ENCODE measurements around the gene ALG11. TPM values are rescaled to one million over a fixed set of nuclear protein-coding genes. Genes with fewer than 3 reads are reported as not detected.

Gene ALG11
- total RNA-seq, 1 donor from 2014 or later, result 34.0 TPM

DNA sequence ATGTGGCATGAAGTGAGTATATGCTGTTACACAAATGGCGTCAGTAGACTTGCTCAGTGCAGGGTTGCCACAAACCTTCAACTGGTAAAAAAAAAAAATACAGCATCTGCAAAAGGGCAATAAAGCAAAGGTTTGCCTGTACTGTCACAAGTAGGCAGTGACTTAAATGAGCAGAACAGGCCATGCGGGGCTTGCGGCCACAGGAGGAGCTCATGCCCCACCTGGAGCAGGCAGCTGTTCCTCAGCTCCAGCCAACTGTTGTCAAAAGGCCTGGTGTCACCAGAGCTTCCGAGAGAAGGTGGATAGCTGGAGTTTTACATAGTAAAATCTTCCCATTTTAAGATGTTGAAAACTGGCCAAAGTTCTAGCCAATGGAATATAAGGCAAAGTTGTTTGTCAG lies 8.7 kb upstream of the ALG11 start:
- H3K27ac Mint-ChIP-seq (ENCODE audit: unreplicated experiment), result no peak overlapping the region
- H3K36me3 Mint-ChIP-seq (ENCODE audit: low read depth), result no peaks in the 10 kb centered on the region
- no peaks in the 10 kb centered on the region for H3K9me3 Mint-ChIP-seq
- H3K4me3 Mint-ChIP-seq, result no peak overlapping the region
- H3K27me3 Mint-ChIP-seq (ENCODE audit: low read depth), result peaks cover under 1% of the 10 kb centered on the region
- no peak for DNase-seq (ENCODE audit: low read depth, low spot score)
- H3K4me1 Mint-ChIP-seq, result peaks cover 6% of the 10 kb centered on the region
- TF ChIP-seq, protein P1, sequence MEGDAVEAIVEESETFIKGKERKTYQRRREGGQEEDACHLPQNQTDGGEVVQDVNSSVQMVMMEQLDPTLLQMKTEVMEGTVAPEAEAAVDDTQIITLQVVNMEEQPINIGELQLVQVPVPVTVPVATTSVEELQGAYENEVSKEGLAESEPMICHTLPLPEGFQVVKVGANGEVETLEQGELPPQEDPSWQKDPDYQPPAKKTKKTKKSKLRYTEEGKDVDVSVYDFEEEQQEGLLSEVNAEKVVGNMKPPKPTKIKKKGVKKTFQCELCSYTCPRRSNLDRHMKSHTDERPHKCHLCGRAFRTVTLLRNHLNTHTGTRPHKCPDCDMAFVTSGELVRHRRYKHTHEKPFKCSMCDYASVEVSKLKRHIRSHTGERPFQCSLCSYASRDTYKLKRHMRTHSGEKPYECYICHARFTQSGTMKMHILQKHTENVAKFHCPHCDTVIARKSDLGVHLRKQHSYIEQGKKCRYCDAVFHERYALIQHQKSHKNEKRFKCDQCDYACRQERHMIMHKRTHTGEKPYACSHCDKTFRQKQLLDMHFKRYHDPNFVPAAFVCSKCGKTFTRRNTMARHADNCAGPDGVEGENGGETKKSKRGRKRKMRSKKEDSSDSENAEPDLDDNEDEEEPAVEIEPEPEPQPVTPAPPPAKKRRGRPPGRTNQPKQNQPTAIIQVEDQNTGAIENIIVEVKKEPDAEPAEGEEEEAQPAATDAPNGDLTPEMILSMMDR (conservative IDR thresholded peaks at IDR 0.05), result no peak

DNA sequence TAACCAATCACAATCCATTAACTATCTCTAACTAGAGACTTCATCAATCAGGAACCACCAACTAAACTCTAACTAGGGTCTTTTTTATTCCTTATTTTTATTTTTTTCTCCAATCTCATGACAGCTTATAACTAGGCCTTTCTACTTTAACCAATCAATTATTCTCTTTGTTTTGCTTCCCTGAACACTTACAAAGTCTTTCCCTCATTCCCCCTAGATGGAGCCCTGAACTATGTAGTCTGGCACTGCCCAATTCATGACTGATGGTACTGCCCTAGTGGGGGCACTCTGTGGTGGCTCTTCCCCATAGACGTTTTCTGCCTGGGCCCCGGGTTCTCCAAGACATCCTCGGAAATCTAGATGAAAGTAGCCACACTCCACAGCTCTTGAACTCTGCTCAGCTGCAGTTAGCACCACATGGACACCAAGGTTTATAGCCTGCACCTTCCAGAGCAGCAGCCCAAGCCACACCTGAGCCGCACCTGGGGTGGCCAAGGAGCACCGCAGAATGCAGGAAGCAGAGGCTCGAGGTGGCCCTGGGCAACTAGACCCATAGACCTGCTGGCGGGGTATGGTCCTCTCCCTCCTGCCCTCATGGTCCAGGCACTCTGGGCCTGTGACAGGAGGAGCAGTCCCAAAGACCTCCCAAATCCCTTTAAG lies 7.6 kb upstream of the ALG11 start:
- Mint-ChIP-seq H3K4me3 (no peak overlapping the region), H3K9me3 (no peaks in the 10 kb centered on the region), H3K27me3 (ENCODE audit: low read depth) (peaks cover 4% of the 10 kb centered on the region), H3K4me1 (peaks cover 6% of the 10 kb centered on the region), H3K27ac (ENCODE audit: unreplicated experiment) (no peak overlapping the region), H3K36me3 (ENCODE audit: low read depth) (no peaks in the 10 kb centered on the region)
- no peak for DNase-seq (ENCODE audit: low read depth, low spot score)
- TF ChIP-seq, protein P1 (conservative IDR thresholded peaks at IDR 0.05), result no peak

DNA sequence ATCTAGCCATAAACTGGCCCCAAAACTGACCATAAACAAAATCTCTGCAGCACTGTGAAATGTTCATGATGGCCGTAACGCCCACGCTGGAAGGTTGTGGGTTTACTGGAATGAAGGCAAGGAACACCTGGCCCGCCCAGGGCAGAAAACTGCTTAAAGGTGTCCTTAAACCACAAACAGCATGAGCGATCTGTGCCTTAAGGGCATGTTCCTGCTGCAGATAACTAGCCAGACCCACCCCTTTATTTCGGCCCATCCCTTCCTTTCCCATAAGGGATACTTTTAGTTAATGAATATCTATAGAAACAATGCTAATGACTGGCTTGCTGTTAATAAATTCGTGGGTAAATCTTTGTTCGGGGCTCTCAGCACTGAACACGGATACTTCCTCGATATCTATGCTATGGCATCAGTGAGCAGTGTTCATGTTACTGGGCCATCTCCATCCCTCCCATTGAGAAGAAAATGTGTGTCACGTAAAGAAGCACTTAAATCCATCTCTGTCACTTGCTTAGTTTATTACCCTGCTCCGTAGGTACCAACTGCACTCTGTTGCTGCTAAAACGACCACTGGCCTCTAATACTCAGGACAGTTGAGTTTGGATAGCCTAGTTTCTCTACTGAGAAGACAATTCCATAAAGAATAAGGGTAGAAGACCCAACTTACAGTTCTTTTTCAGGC lies 6.2 kb upstream of the ALG11 start:
- no peak overlapping the region for H3K4me3 Mint-ChIP-seq
- H3K4me1 Mint-ChIP-seq, result peaks cover 12% of the 10 kb centered on the region
- no peak overlapping the region for H3K27ac Mint-ChIP-seq (ENCODE audit: unreplicated experiment)
- DNase-seq (ENCODE audit: low read depth, low spot score), result no peak
- peaks cover 18% of the 10 kb centered on the region for H3K27me3 Mint-ChIP-seq (ENCODE audit: low read depth)
- H3K9me3 Mint-ChIP-seq, result no peaks in the 10 kb centered on the region
- TF ChIP-seq, protein P1 (conservative IDR thresholded peaks at IDR 0.05), result no peak
- no peaks in the 10 kb centered on the region for H3K36me3 Mint-ChIP-seq (ENCODE audit: low read depth)

DNA sequence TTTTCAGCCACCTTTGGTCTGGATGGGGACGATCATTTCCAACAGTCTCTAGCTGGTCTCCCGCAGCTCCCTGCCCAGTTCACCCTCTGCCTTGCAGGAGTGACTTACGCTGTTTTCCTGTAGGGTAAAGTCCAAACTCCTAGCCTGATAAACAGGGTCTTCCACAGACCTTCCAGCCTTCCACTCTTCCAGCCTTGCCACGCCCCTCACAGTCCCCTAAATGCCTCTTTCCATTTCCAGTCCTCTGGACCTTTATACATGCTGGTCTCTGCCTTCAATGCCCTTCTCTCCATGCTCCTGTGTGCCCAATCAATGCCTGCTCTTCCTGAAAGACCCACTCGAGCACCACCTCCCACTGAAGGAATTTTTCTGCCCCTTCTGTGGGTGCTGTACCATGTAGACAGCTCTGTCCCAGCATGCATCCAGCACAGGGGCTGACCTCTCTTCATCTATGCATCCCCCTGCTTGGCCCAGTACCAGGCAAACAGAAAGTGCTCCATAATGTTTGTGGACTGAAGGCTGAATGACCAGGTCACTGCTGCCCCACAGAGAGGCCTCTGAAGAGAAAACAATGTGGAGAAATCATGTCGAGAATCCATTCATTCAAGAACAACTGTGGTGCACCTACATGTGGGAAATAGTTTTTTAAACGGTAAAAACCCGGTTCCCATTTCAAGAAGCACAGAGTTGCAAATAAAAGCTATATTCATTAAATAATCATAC lies 5.5 kb upstream of the ALG11 start:
- Mint-ChIP-seq H3K4me3 (no peak overlapping the region), H3K36me3 (ENCODE audit: low read depth) (no peaks in the 10 kb centered on the region), H3K27me3 (ENCODE audit: low read depth) (peaks cover 21% of the 10 kb centered on the region), H3K9me3 (no peaks in the 10 kb centered on the region), H3K27ac (ENCODE audit: unreplicated experiment) (no peak overlapping the region), H3K4me1 (peaks cover 11% of the 10 kb centered on the region)
- no peak for DNase-seq (ENCODE audit: low read depth, low spot score)
- TF ChIP-seq, protein P1 (conservative IDR thresholded peaks at IDR 0.05), result no peak

DNA sequence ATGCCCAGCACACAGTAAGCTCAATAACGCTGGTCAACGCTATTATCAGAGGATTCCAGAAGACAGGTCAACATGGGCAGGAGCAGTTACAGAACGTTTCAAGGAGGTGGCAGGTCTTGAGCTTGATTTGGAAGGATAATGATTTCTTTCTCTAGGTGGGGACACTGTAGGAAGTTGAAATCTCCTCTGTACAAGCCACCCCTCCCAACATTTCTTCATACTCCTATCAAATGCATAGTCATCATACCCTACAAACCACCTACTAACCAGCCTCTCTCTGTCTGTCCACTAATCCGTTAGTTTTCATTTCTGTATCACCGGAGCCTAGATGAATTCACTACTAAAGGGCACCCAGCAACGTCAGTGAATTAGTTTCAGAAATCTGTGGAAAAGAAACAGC lies 2.3 kb upstream of the ALG11 start:
- H3K4me3 Mint-ChIP-seq, result peak overlapping the region; percentile 100
- no peak for DNase-seq (ENCODE audit: low read depth, low spot score)
- H3K27me3 Mint-ChIP-seq (ENCODE audit: low read depth), result peaks cover 21% of the 10 kb centered on the region
- H3K27ac Mint-ChIP-seq (ENCODE audit: unreplicated experiment), result no peak overlapping the region
- peaks cover 3% of the 10 kb centered on the region for H3K36me3 Mint-ChIP-seq (ENCODE audit: low read depth)
- H3K9me3 Mint-ChIP-seq, result no peaks in the 10 kb centered on the region
- peaks cover 19% of the 10 kb centered on the region for H3K4me1 Mint-ChIP-seq
- TF ChIP-seq, protein P1 (conservative IDR thresholded peaks at IDR 0.05), result no peak
